HCT116 (cell line): ENCODE data around the gene CFL1.

Experiments used
- CEBPB ChIP-seq: IDR thresholded peaks from 2 replicates; pipeline ENCODE4 v1.6.1; 2012; ENCODE audit warnings: low read depth
- CTCF ChIP-seq, 3 experiments: fragments of 200-600 bp in 1 of 3; sonication (generic) in 1 of 3; IDR thresholded peaks in 2 of 3; conservative IDR thresholded peaks in 1 of 3; 2 replicates each; pipeline ENCODE4 v1.5.1; 2012 to 2017; ENCODE audit warnings: low read depth in 2 of 3, low read length in 2 of 3, antibody characterized with exemption in 1 of 3, borderline replicate concordance in 1 of 3, control low read depth in 1 of 3, mild to moderate bottlenecking in 1 of 3, mixed read lengths in 1 of 3, mixed run types in 1 of 3, moderate library complexity in 1 of 3; ENCODE audit not compliant: insufficient read depth in 1 of 3
- EGR1 ChIP-seq: IDR thresholded peaks from 2 replicates; pipeline ENCODE4 v1.6.1; 2012; ENCODE audit warnings: low read depth
- ELF1 ChIP-seq: IDR thresholded peaks from 2 replicates; pipeline ENCODE4 v1.6.1; 2012; ENCODE audit warnings: low read depth, borderline replicate concordance
- EZH2 ChIP-seq: fragments of 200-600 bp; sonication (generic); IDR thresholded peaks from 2 replicates; pipeline ENCODE4 v1.6.1; 2017; ENCODE audit warnings: antibody characterized with exemption, mixed run types
- POLR2A ChIP-seq: IDR thresholded peaks from 2 replicates; pipeline ENCODE4 v1.7.0; 2011; ENCODE audit warnings: borderline replicate concordance; ENCODE audit not compliant: insufficient read depth, insufficient read length; ENCODE audit errors: extremely low read depth
- POLR2AphosphoS5 ChIP-seq: IDR thresholded peaks from 2 replicates; pipeline ENCODE4 v1.6.1; 2011; ENCODE audit warnings: mild to moderate bottlenecking, low read depth, low read length, moderate library complexity
- RAD21 ChIP-seq: IDR thresholded peaks from 2 replicates; pipeline ENCODE4 v1.6.1; 2012; ENCODE audit warnings: low read depth, mild to moderate bottlenecking
- REST ChIP-seq: IDR thresholded peaks from 2 replicates; pipeline ENCODE4 v1.6.1; 2012; ENCODE audit warnings: low read depth
- SP1 ChIP-seq: IDR thresholded peaks from 2 replicates; pipeline ENCODE4 v1.6.1; 2012; ENCODE audit warnings: low read depth
- TCF7L2 ChIP-seq: IDR thresholded peaks from 2 replicates; pipeline ENCODE4 v1.7.0; 2011; ENCODE audit warnings: borderline replicate concordance, inconsistent platforms; ENCODE audit not compliant: insufficient read depth, insufficient read length; ENCODE audit errors: extremely low read depth
- YY1 ChIP-seq: IDR thresholded peaks from 2 replicates; pipeline ENCODE4 v1.6.1; 2011; ENCODE audit warnings: low read length, low read depth, moderate library complexity, mild to moderate bottlenecking; ENCODE audit not compliant: insufficient replicate concordance; ENCODE audit errors: extremely low read depth
- ZNF274 ChIP-seq: fragments of 200-500 bp; sonication (Bioruptor generic); IDR thresholded peaks from 2 replicates; pipeline ENCODE4 v1.6.1; 2014; ENCODE audit warnings: mild to moderate bottlenecking, low read depth, low read length, inconsistent platforms

GRCh38 chr11:65861165-65861505 lies 3.2 kb upstream of the CFL1 start:
- TF ChIP-seq CTCF (IDR thresholded peaks at IDR 0.05 in 2 of 3, conservative IDR thresholded peaks at IDR 0.05 in 1 of 3; ENCODE audit: borderline replicate concordance in 1 of 3, insufficient read depth in 1 of 3, low read depth in 2 of 3, low read length in 2 of 3): no peak
- TF ChIP-seq REST: no peak
- TF ChIP-seq CEBPB: no peak
- TF ChIP-seq EZH2: no peak
- no peak for TF ChIP-seq TCF7L2
- TF ChIP-seq ZNF274: no peak
- TF ChIP-seq YY1: no peak
- no peak for TF ChIP-seq RAD21
- TF ChIP-seq POLR2A: no peak
- TF ChIP-seq POLR2AphosphoS5: no peak
- TF ChIP-seq ELF1: no peak
- TF ChIP-seq SP1: no peak
- TF ChIP-seq EGR1: no peak
